Gastrocnemius medialis (tissue), 4 donors: ENCODE data around the gene COG1.

Experiments used
- CTCF ChIP-seq, 5 experiments: fragments of 450-650 bp in 3 of 5; fragments of 200-600 bp in 2 of 5; sonication (generic) in 2 of 5; IDR thresholded peaks in 4 of 5; conservative IDR thresholded peaks in 1 of 5; 1 replicate in 4 of 5; 2 replicates in 1 of 5; pipeline ENCODE4 v1.5.1; 2016 to 2019; ENCODE audit warnings: antibody characterized with exemption in 5 of 5, mild to moderate bottlenecking in 3 of 5, moderate library complexity in 3 of 5
- POLR2A ChIP-seq, 2 donors: fragments of 450-650 bp; IDR thresholded peaks; one replicate each; pipeline ENCODE4 v1.6.1; 2017; ENCODE audit warnings: antibody characterized with exemption in 2 of 2, mild to moderate bottlenecking in 2 of 2, moderate library complexity in 2 of 2

- TF ChIP-seq CTCF (IDR thresholded peaks at IDR 0.05 in 4 of 5, conservative IDR thresholded peaks at IDR 0.05 in 1 of 5) (no peak), POLR2A (IDR thresholded peaks at IDR 0.05) (no peak)
Measured at GRCh38 chr17:73172252-73172651, 20.6 kb upstream of the COG1 start.
